ENCODE data around the gene ANTXRL. TPM values are rescaled to one million over a fixed set of nuclear protein-coding genes. Genes with fewer than 3 reads are reported as not detected.

The ANTXRL gene
- polyA plus RNA-seq, 1 experiment: not detected

DNA sequence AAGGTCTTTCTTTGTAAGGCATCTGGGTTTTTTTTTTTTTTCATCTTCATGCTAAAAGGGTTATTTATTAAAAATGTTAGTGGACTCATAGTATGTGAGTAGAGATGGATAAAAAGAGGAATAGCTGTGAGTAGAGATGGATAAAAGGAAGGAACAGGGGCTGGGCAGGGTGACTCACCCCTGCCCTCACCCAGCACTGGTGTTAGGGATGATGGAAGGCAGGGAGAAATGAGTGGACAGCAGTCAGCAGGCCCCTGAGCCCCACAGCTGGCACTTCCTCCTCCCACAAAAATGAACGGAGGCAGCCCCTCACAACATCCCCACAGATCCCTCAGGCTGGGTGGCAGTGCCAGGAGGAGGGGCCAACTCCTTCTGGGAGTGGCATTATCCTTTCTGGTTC lies 39.3 kb downstream of the ANTXRL start:
- Histone ChIP-seq H3K27me3 (ENCODE audit: control insufficient read depth, insufficient read depth, low read length) (peaks cover 3% of the 10 kb centered on the region), H3K4me3 (ENCODE audit: low read depth, low read length) (no peak overlapping the region), H3K36me3 (ENCODE audit: control insufficient read depth, insufficient read depth, low read length) (no peaks in the 10 kb centered on the region)
- CTCF ChIA-PET: interaction anchor here (1.0 kb wide), 1 partner anchor 27 kb away, joined by 4 read pairs; no protein-coding TSS in a partner anchor
- no peak for DNase-seq (ENCODE audit: low read depth)
- POLR2A ChIA-PET: no interaction called here
- TF ChIP-seq, protein P1, sequence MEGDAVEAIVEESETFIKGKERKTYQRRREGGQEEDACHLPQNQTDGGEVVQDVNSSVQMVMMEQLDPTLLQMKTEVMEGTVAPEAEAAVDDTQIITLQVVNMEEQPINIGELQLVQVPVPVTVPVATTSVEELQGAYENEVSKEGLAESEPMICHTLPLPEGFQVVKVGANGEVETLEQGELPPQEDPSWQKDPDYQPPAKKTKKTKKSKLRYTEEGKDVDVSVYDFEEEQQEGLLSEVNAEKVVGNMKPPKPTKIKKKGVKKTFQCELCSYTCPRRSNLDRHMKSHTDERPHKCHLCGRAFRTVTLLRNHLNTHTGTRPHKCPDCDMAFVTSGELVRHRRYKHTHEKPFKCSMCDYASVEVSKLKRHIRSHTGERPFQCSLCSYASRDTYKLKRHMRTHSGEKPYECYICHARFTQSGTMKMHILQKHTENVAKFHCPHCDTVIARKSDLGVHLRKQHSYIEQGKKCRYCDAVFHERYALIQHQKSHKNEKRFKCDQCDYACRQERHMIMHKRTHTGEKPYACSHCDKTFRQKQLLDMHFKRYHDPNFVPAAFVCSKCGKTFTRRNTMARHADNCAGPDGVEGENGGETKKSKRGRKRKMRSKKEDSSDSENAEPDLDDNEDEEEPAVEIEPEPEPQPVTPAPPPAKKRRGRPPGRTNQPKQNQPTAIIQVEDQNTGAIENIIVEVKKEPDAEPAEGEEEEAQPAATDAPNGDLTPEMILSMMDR (IDR thresholded peaks at IDR 0.05; ENCODE audit: insufficient read depth, low read depth, low read length): no peak

DNA sequence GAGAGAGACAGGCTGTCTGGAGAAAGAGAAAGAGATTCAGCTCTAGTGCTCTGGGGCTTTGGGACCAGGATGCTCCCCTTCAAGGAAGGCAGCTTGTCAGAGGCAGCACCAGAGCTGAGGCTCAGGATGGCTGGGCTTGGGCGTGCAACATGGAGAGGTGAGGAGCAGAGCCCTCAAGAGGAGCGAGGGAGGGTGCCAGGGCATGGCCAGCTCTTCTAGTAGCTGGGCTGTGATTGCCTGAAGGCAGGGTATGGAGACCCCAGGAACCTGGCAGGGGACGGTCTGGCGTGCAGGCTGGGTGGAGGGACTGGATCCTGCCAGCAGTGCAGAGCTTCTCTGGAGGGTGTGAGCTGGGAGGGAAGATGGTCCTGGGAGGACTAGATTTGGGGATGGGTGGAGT lies 40.2 kb downstream of the ANTXRL start:
- Histone ChIP-seq H3K27me3 (ENCODE audit: control insufficient read depth, insufficient read depth, low read length) (peaks cover 3% of the 10 kb centered on the region), H3K4me3 (ENCODE audit: low read depth, low read length) (no peak overlapping the region), H3K36me3 (ENCODE audit: control insufficient read depth, insufficient read depth, low read length) (no peaks in the 10 kb centered on the region)
- CTCF ChIA-PET: interaction anchor here (1.4 kb wide), 1 partner anchor 9 kb away, joined by 3 read pairs; no protein-coding TSS in a partner anchor
- TF ChIP-seq, protein P1 (IDR thresholded peaks at IDR 0.05; ENCODE audit: insufficient read depth, low read depth, low read length): no peak
- POLR2A ChIA-PET: no interaction called here
- no peak for DNase-seq (ENCODE audit: low read depth)

DNA sequence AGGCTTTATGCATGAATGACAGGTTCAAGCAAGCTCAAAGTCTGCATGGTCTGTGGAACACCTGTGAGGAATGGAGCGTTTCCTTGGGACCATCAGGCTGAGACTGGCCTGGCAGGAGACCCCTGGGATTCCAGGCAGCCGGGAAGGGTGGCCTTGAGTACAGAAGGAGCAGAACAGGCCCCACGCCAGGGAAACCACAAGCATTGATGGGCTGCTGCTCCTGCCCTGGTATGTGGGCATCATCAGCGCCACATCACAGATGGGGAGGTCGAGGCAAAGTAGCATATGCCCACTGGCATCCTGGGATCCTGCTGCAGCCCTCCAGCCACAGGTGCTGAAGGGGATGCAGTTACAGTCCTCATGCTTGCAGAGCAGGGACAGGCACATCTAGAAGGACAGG lies 40.9 kb downstream of the ANTXRL start:
- DNase-seq (ENCODE audit: low read depth): no peak
- POLR2A ChIA-PET: no interaction called here
- Histone ChIP-seq H3K4me3 (ENCODE audit: low read depth, low read length) (no peak overlapping the region), H3K36me3 (ENCODE audit: control insufficient read depth, insufficient read depth, low read length) (no peaks in the 10 kb centered on the region), H3K27me3 (ENCODE audit: control insufficient read depth, insufficient read depth, low read length) (peaks cover 3% of the 10 kb centered on the region)
- CTCF ChIA-PET: interaction anchor here (1.4 kb wide), 1 partner anchor 9 kb away, joined by 3 read pairs; no protein-coding TSS in a partner anchor
- TF ChIP-seq, protein P1 (IDR thresholded peaks at IDR 0.05; ENCODE audit: insufficient read depth, low read depth, low read length): no peak

DNA sequence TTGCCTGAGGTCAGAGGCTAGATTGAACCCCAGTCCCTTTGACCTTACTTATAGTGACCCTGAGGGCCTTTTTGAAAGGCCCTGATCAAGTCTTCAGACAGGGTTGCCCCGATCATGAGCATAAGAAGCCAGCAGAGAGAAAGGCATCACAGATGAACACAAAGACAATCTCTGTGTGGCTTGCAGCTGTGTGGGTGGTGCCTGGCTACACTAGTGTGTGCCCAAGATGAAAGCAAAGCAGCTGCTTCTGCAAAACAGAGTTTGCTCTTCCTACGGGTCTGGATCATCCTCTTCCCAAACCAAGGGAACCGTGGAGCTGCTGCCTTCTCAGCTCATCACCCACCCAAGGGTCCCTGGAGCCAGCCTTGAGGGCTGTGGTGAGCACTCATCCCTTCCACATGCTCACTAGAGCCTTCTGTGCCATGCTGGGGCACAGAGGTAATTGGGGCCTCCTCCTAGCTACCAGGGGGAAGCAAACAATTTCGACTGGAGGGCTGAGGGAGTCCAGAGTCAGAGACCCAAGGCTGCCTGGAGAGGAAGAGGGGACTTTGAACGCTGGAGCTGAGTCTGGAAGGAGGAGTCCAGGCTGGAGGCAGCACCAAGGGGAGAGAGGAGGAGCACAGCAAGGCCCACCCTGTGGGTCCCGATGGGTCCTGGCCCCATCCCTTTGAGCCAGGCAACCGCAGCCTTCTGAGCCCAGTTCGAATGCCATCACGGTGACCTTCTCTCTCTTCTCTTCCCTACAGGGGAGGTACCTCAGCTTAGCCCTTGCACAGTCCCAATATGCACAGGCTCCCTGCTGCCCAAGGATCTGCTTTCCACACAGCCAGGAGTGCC lies 42.3 kb downstream of the ANTXRL start:
- ChIA-PET CTCF (interaction anchor here (1.1 kb wide), 1 partner anchor 11 kb away, joined by 5 read pairs; no protein-coding TSS in a partner anchor), POLR2A (no interaction called here)
- Histone ChIP-seq H3K27me3 (ENCODE audit: control insufficient read depth, insufficient read depth, low read length) (peaks cover 3% of the 10 kb centered on the region), H3K4me3 (ENCODE audit: low read depth, low read length) (no peak overlapping the region), H3K36me3 (ENCODE audit: control insufficient read depth, insufficient read depth, low read length) (no peaks in the 10 kb centered on the region)
- TF ChIP-seq, protein P1 (IDR thresholded peaks at IDR 0.05; ENCODE audit: insufficient read depth, low read depth, low read length): no peak
- no peak for DNase-seq (ENCODE audit: low read depth)

DNA sequence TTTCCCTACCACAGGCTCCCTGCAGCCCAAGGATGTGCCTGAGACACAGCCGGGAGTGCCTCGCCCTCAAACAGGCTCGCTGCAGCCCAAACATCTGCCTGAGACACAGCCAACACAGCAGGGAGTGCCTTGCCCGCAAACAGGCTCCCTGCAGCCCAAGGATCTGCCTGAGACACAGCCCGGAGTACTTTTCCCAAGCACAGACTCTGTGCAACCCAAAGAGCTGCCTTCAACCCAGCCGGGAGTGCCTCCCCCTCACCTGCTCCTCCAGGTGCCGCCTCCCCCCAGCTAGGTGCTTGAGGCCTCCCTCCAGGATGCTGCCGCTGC lies 42.9 kb downstream of the ANTXRL start:
- H3K4me3 ChIP-seq (ENCODE audit: low read depth, low read length): no peak overlapping the region
- ChIA-PET CTCF (no interaction called here), POLR2A (no interaction called here)
- H3K27me3 ChIP-seq (ENCODE audit: control insufficient read depth, insufficient read depth, low read length): peaks cover 3% of the 10 kb centered on the region
- no peaks in the 10 kb centered on the region for H3K36me3 ChIP-seq (ENCODE audit: control insufficient read depth, insufficient read depth, low read length)
- TF ChIP-seq, protein P1 (IDR thresholded peaks at IDR 0.05; ENCODE audit: insufficient read depth, low read depth, low read length): no peak
- DNase-seq (ENCODE audit: low read depth): no peak

All from BJ (cell line).